PC-3 (cell line): Measurements from ENCODE around the gene OPRM1. TPM values are rescaled to one million over a fixed set of nuclear protein-coding genes. Genes with fewer than 3 reads are reported as not detected.

Source experiments
- ATAC-seq: fragments of 200-7000 bp; cut with Tn5 transposase; 2 replicates; pipeline ENCODE4 v1.9.1; 2020; ENCODE audit warnings: mild to moderate bottlenecking, moderate library complexity
- BruUV-seq: library from RNA; stranded (reverse); fragments of 400-500 nt; replicated peaks from 2 replicates; lab custom pipeline; 2021; lab: Mats Ljungman, UMichigan
- CTCF ChIA-PET: fragments of 300-600 bp; sonication (Branson Sonifier 250); formaldehyde crosslinking; loops from one replicate; lab custom pipeline; 2022; ENCODE audit warnings: antibody characterized with exemption; lab: Charles Lee
- POLR2A ChIA-PET: fragments of 300-600 bp; sonication (Branson Sonifier 250); formaldehyde crosslinking; loops from one replicate; lab custom pipeline; 2022; ENCODE audit warnings: antibody characterized with exemption; ENCODE audit not compliant: unreplicated experiment; lab: Charles Lee
- DNase-seq: peaks from one replicate; pipeline ENCODE4 v3.0.0-alpha.2; 2015
- H2AFZ ChIP-seq: fragments of 300-600 bp; sonication (generic); 2 replicates; pipeline ENCODE4 v1.6.0; 2016; ENCODE audit warnings: antibody characterized with exemption, low read length
- H3F3A ChIP-seq: fragments of 300-600 bp; sonication (generic); one replicate; pipeline ENCODE4 v1.6.0; 2017; ENCODE audit warnings: antibody characterized with exemption, low read length, control low read depth, mild to moderate bottlenecking; ENCODE audit not compliant: unreplicated experiment
- H3K27ac ChIP-seq: fragments of 300-600 bp; sonication (generic); 2 replicates; pipeline ENCODE4 v1.5.1; 2016; ENCODE audit warnings: mild to moderate bottlenecking, low read length
- H3K27me3 ChIP-seq: fragments of 300-600 bp; sonication (generic); 2 replicates; pipeline ENCODE4 v1.6.1; 2016; ENCODE audit warnings: low read length, mixed read lengths
- H3K36me3 ChIP-seq: fragments of 300-600 bp; sonication (generic); 2 replicates; pipeline ENCODE4 v1.6.1; 2016; ENCODE audit warnings: low read depth, mixed run types, low read length, mixed read lengths
- H3K4me1 ChIP-seq: fragments of 300-600 bp; sonication (generic); 2 replicates; pipeline ENCODE4 v1.5.1; 2016; ENCODE audit warnings: low read length; ENCODE audit not compliant: insufficient read depth
- H3K4me2 ChIP-seq: fragments of 300-600 bp; sonication (generic); 2 replicates; pipeline ENCODE4 v1.6.0; 2016; ENCODE audit warnings: low read length
- H3K4me3 ChIP-seq: fragments of 300-600 bp; sonication (generic); 2 replicates; pipeline ENCODE4 v1.5.1; 2016; ENCODE audit warnings: mild to moderate bottlenecking, low read length, mixed read lengths
- H3K79me2 ChIP-seq: fragments of 300-600 bp; sonication (generic); 2 replicates; pipeline ENCODE4 v1.6.1; 2017; ENCODE audit warnings: low read length, mixed read lengths
- H3K9ac ChIP-seq: fragments of 300-600 bp; sonication (generic); 2 replicates; pipeline ENCODE4 v1.6.0; 2016; ENCODE audit warnings: mild to moderate bottlenecking, low read length
- H3K9me2 ChIP-seq: fragments of 300-600 bp; sonication (generic); replicated peaks from 2 replicates; pipeline ENCODE4 v1.6.1; 2016; ENCODE audit warnings: mixed run types, low read length, mixed read lengths
- H3K9me3 ChIP-seq: fragments of 300-600 bp; sonication (generic); 2 replicates; pipeline ENCODE4 v1.6.1; 2016; ENCODE audit warnings: low read length, mixed read lengths
- H4K20me1 ChIP-seq: fragments of 300-600 bp; sonication (generic); 2 replicates; pipeline ENCODE4 v1.6.1; 2016; ENCODE audit warnings: low read length, mixed read lengths
- CTCF ChIP-seq: fragments of 300-600 bp; sonication (generic); conservative IDR thresholded peaks from 2 replicates; pipeline ENCODE4 v1.5.1; 2017; ENCODE audit warnings: antibody characterized with exemption, low read depth, mild to moderate bottlenecking, low read length
- EZH2 ChIP-seq: fragments of 300-600 bp; sonication (generic); IDR thresholded peaks from one replicate; pipeline ENCODE4 v1.6.1; 2017; ENCODE audit warnings: antibody characterized with exemption, mild to moderate bottlenecking, low read length; ENCODE audit not compliant: unreplicated experiment
- EZH2phosphoT487 ChIP-seq: fragments of 300-600 bp; sonication (generic); IDR thresholded peaks from 2 replicates; pipeline ENCODE4 v1.6.1; 2018; ENCODE audit warnings: mild to moderate bottlenecking, antibody characterized with exemption, low read length, borderline replicate concordance
- intact Hi-C: fragments of 100-400 bp; cut with micrococcal nuclease; formaldehyde crosslinking; loops from 2 replicates; pipeline ENCODE4 v1.9.0; 2023
- total RNA-seq: library from RNA; depleted of rRNA; stranded (reverse); fragments of >200 nt; gene quantifications from 2 replicates; pipeline ENCODE4 v1.2.3, GENCODE V29; 2014

Gene OPRM1
- total RNA-seq, 1 experiment from 2014 or later = not detected

GRCh38 chr6:154202339-154202738, 163.3 kb downstream of the OPRM1 start:
- H3K9me2 ChIP-seq = no peaks in the 10 kb centered on the region
- no peaks in the 10 kb centered on the region for H3F3A ChIP-seq
- no peak overlapping the region for H2AFZ ChIP-seq
- no peak overlapping the region for H3K27ac ChIP-seq
- no peaks in the 10 kb centered on the region for H3K9me3 ChIP-seq
- peaks cover 4% of the 10 kb centered on the region; the same call in 1 of the 2 replicates for H3K4me1 ChIP-seq
- no peak overlapping the region for H3K4me2 ChIP-seq
- no peak overlapping the region for H3K9ac ChIP-seq
- no peaks in the 10 kb centered on the region for H3K27me3 ChIP-seq
- no peak overlapping the region for H3K4me3 ChIP-seq
- no peaks in the 10 kb centered on the region for H4K20me1 ChIP-seq
- no TSS peak for BruUV-seq
- DNase-seq (no peak), ATAC-seq (no peak)
- intact Hi-C loops = no loop called here
- H3K36me3 ChIP-seq = no peaks in the 10 kb centered on the region
- TF ChIP-seq EZH2phosphoT487 = no peak
- POLR2A ChIA-PET = no interaction called here
- CTCF ChIA-PET = no interaction called here
- no peaks in the 10 kb centered on the region for H3K79me2 ChIP-seq

GRCh38 chr6:154202958-154203357, 163.9 kb downstream of the OPRM1 start:
- CTCF ChIA-PET = no interaction called here
- DNase-seq = no peak
- POLR2A ChIA-PET = no interaction called here

GRCh38 chr6:154206141-154206540, 167.1 kb downstream of the OPRM1 start:
- Histone ChIP-seq H3K36me3 (no peaks in the 10 kb centered on the region), H2AFZ (no peak overlapping the region), H3K9ac (no peak overlapping the region), H3K27ac (no peak overlapping the region), H3K9me2 (no peaks in the 10 kb centered on the region), H3K4me3 (no peak overlapping the region), H3K79me2 (no peaks in the 10 kb centered on the region), H4K20me1 (no peaks in the 10 kb centered on the region), H3K4me1 (no peaks in the 10 kb centered on the region), H3K4me2 (no peak overlapping the region), H3K9me3 (no peaks in the 10 kb centered on the region), H3K27me3 (no peaks in the 10 kb centered on the region), H3F3A (no peaks in the 10 kb centered on the region)
- POLR2A ChIA-PET = no interaction called here
- DNase-seq (no peak), ATAC-seq (no peak)
- CTCF ChIA-PET = no interaction called here
- intact Hi-C loops = no loop called here
- TF ChIP-seq EZH2 (no peak), EZH2phosphoT487 (no peak), CTCF (no peak)
- no TSS peak for BruUV-seq

More at GRCh38 chr6:154202958-154203357, 163.9 kb downstream of the OPRM1 start:
- no peaks in the 10 kb centered on the region for H3K9me3 ChIP-seq
- no peak overlapping the region for H3K4me3 ChIP-seq
- H3K27me3 ChIP-seq = no peaks in the 10 kb centered on the region
- no peaks in the 10 kb centered on the region for H3K9me2 ChIP-seq
- no peak for ATAC-seq
- no peak overlapping the region for H2AFZ ChIP-seq
- intact Hi-C loops = no loop called here
- TF ChIP-seq EZH2 (no peak), EZH2phosphoT487 (no peak), CTCF (no peak)
- no peaks in the 10 kb centered on the region for H3K79me2 ChIP-seq
- no peaks in the 10 kb centered on the region for H3K4me1 ChIP-seq
- no peaks in the 10 kb centered on the region for H3K36me3 ChIP-seq
- no peak overlapping the region for H3K9ac ChIP-seq
- no TSS peak for BruUV-seq
- H3K4me2 ChIP-seq = no peak overlapping the region
- no peaks in the 10 kb centered on the region for H4K20me1 ChIP-seq
- no peak overlapping the region for H3K27ac ChIP-seq
- no peaks in the 10 kb centered on the region for H3F3A ChIP-seq
